HG02973 (cell line): ENCODE data around the gene TMEM42.

Source experiments
- ATAC-seq: cut with Tn5 transposase; IDR thresholded peaks from one replicate; pipeline ENCODE4 v1.9.1; 2021; ENCODE audit warnings: moderate library complexity; ENCODE audit not compliant: unreplicated experiment

Gene TMEM42

DNA sequence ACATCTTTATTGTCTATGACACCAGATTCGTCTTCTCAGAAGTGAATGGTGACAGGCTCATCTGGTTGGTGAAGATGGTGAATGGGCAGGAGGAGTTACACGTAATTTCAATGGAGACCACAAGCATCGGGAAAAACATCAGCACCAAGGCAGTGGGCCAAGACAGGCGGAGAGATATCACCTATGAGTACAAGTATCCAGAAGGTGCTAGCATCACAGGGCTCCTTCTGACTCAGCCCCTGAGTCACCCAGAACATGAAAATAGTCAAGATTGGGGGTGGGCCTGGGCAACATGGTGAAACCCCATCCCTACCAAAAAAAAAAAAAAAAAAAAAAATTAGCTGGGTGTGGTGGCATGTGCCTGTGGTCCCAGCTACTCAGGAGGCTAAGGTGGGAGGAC, 45.3 kb downstream of the TMEM42 start:
- no peak for ATAC-seq

DNA sequence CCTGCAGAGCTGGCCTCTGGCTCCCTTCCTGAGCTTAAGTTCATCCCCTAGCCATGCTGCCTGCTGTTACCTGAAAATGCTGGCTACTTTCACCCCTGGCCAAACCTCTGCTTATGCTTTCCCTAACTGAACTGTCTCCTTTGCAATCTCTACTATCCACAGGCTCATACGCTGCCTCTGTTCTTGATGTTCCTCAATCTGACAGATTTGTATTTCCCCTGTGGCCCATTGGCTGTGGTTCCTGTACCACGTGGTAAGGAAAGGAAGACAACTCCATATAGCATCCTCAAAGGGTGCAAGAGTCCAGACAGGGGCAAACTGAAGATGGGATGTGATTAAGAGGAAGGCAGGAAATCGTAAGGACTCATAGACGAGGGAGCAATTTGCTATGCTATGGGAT, 45.9 kb downstream of the TMEM42 start:
- no peak for ATAC-seq

DNA sequence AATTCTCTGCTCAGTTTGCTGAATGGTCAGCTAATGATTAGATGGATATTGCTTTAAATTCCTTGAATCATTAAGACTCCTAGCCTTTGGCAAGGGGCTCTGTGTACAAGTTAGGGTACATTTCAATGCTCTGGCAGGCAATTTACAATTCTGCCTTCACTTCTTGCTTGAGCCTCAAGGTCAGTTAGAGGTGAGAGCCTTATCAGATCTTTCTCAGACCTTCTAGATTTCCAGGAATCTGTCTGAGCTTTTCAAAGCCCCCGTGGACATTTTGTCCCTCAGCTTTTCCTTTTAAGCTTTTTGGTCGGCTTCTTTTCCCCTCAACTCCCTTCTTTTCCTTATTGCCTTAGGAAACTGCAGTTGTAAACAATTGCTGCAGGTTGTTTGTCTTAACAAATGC, 47.4 kb downstream of the TMEM42 start:
- no peak for ATAC-seq

DNA sequence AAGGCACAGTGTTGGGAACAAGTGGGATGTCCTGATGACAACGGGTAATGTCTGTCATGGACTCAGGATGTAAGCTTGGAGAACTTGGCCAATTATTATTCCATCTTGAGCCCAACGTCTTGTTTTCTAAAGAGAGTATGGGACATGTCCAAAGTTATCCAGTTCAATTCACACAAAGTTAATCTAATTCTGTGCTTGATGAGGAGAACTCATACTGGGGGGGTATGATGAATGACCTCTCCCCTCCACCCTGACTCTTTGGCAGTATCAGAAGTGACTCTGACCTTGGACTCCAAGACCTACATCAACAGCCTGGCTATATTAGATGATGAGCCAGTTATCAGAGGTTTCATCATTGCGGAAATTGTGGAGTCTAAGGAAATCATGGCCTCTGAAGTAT, 49.0 kb downstream of the TMEM42 start:
- no peak for ATAC-seq

DNA sequence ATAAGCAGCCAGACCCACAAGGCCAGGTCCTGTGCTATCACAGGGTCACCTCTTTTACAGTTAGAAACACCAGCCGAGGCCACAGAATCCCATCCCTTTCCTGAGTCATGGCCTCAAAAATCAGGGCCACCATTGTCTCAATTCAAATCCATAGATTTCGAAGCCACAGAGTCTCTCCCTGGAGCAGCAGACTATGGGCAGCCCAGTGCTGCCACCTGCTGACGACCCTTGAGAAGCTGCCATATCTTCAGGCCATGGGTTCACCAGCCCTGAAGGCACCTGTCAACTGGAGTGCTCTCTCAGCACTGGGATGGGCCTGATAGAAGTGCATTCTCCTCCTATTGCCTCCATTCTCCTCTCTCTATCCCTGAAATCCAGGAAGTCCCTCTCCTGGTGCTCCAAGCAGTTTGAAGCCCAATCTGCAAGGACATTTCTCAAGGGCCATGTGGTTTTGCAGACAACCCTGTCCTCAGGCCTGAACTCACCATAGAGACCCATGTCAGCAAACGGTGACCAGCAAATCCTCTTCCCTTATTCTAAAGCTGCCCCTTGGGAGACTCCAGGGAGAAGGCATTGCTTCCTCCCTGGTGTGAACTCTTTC, 52.3 kb downstream of the TMEM42 start:
- no peak for ATAC-seq

DNA sequence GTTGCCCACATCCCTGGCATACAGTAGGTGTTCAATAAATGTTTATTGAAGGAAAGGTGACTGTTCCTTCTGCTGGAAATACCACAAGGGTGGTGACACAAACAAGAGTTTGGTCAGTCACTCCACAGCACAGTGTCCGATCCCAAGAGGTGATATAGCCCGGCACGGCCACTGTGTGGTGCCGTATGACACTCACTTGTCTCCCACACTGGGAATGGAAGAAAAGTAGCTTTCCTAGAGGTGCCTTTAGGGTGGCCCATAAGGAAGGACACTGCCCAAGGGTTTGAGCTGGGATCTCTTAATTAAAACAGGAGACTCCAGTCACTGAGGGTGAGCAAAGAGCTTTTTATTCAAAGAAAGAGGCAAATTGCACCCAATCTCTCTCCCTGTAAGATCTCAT, 53.2 kb downstream of the TMEM42 start:
- no peak for ATAC-seq
